DMS153 treated with DMSO at 0.1 percent for 48 hours (cell line): ENCODE data around the gene TNK1.
"Not testable (repeated sequence)": the region's sequence is repeated elsewhere in the genome, so short reads cannot be mapped to it uniquely, and the experiment has no call there.

Experiments used
- DNase-seq: peaks from one replicate; lab custom pipeline; 2025; ENCODE audit not compliant: unreplicated experiment; lab: John Stamatoyannopoulos, UW

TNK1 gene

GRCh38 chr17:7355053-7355452 is 25.8 kb upstream of the TNK1 start, which contains the start of gene TMEM95:
TSS of gene TMEM95 (plus strand) at chr17:7355156. CDS start at chr17:7355205, 49 bp downstream.
- DNase-seq: no peak

GRCh38 chr17:7355573-7355972 is 25.3 kb upstream of the TNK1 start:
- no peak for DNase-seq

DNA sequence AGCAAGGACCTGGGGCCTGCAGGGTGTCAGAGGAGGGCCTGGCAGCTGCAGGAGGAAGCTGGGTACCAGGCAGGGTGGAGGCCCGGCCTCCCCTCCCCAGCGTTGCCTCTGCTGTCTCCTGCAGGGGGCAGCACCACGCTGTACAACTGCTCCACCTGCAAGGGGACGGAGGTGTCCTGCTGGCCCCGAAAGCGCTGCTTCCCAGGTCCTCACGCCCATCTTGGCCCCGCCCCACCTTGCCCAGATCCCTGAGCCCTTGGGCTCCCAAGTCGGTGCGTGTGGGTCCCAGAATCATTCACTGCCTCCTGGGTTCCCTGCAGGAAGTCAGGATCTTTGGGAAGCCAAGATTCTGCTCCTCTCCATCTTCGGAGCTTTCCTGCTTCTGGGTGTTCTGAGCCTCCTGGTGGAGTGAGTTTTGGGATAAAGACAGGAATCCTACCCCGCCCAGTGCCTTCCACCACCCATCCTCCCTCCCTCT is 24.8 kb upstream of the TNK1 start:
- peak; percentile 23 for DNase-seq

DNA sequence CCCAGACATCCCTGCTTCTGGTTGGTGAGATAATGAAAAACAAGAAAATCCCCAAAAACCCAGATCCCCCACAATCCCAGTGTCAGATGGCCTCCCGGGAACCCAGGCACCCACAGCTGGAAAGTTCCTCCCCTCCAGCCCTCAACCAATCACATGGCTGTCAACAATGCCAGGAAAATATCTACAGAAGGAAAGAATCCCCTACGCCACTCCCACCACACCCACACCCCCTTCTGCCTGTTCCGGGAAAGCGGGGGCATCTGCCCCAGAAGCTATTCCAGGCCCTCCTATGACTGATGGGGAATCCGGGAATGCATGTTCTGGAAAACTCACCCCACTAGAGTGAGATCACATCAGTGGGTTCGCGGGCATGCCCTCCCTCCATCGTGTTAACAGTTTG is 24.1 kb upstream of the TNK1 start:
- DNase-seq: no peak

GRCh38 chr17:7357381-7357780 is 23.5 kb upstream of the TNK1 start:
- DNase-seq: no peak

GRCh38 chr17:7361906-7362305 is 19.0 kb upstream of the TNK1 start:
- DNase-seq: no peak

DNA sequence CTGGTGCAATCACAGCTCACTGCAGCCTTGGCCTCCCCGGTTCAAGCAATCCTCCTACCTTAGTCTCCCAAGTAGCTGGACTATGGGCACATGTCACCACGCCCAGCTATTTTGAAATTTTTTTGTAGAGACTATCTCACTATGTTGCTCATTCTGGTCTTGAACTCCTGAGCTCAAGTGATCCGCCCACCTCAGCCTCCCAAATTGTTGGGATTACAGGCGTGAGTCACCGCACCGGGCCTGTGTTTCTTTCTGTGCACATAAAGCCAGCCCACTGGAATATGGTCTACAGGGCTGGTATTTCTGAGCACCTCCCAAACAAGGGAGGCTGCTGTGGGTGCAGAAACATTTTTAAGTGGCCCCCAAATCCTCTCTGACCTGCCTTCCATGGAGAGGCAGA is 17.6 kb upstream of the TNK1 start:
- DNase-seq: no peak

DNA sequence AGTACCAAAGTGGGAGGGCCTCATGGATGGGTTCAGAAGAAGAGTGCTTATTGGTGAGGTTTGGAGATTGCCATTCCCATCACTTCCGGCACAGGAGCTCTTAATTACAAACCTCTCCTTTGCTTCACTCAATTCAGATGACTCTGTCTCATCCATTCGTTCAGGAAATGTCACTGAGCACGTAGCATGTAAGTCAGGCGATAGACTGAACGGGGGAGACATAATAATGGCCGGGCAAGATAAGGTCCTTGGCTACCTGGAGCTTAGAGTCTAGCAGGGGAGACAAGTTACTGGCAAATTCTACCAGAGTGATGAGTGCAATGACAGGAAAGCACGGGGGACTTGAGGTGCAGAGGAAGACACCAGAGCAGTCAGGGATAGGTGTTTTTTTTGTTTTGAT is 14.9 kb upstream of the TNK1 start:
- DNase-seq: not testable (repeated sequence)

GRCh38 chr17:7367083-7367482 is 13.8 kb upstream of the TNK1 start:
- no peak for DNase-seq

- DNase-seq: no peak
Measured at GRCh38 chr17:7367918-7368598, 12.8 kb upstream of the TNK1 start.

- not testable (repeated sequence) for DNase-seq
Measured at GRCh38 chr17:7368599-7368994, 12.3 kb upstream of the TNK1 start.

GRCh38 chr17:7369825-7370224 is 11.1 kb upstream of the TNK1 start:
- DNase-seq: no peak

DNA sequence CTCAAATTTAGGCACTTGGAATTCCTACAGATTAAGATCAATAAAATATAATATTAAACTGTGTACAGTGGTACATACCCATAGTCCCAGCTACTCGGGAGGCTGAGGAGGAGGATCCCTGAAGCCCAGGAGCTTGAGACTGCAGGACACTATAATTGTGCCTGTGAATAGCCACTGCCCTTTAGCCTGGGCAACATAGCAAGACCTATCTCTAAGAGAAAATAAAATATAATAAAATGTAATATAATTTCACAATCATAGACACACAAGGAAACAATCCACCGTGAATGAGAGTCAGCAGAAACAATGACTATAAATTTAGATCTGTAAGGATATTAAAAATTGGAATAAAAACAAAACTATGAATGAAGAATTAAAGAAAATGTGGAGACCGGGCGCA is 10.0 kb upstream of the TNK1 start:
- no peak for DNase-seq

DNA sequence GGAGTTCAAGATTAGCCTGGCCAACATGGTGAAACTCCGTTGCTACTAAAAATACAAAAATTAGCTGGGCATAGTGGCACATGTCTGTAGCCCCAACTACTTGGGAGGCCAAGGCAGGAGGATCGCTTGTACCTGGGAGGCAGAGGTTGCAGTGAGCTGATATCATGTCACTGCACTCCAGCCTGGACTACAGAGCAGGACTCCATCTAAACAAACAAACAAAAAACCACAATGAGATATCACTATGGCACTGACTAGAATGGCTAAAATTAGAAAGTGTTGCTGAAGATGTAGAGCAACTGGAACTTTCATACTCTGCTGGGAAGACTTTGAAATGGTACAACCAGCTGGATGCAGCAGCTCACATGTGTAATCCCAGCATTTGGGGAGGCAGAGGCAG is 6.5 kb upstream of the TNK1 start:
- no peak for DNase-seq

- DNase-seq: no peak
Measured at GRCh38 chr17:7379134-7379533, 1.8 kb upstream of the TNK1 start.

DNA sequence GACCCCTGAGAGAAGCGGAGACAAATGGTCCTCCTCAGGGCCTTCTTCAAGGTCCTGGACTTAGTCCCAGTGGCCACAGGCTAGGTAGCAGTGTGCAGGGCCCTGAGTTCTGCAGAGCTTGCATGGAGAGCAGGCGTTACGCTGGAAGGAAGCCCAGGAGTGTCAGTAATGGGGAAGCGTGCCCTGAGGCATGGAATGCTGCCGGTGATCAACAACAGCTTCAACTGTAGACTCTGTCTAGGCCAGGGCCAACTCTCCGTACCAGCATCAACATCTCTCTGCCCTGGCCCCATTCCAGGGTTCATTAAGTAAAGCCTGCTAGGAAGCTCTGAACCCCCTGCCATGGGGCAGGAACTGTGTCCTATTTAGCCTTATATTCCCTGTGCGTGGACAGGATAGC is 568 bp upstream of the TNK1 start:
- DNase-seq: no peak

DNA sequence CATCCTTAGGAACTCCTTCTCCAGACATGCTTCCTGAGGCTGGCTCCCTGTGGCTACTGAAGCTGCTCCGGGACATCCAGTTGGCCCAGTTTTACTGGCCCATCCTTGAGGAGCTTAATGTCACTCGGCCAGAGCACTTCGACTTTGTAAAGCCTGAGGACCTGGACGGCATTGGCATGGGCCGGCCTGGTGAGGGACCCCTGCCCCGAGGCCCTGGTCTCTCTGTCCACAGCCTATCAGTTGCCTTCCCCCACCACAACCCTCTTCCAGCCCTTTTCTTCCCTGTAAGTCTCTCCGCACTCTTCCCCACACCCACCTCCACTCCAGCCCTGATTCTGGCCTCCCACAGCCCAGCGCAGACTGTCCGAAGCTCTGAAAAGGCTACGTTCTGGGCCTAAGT is 2.0 kb downstream of the TNK1 start:
- DNase-seq: no peak

GRCh38 chr17:7383371-7383741 is 2.5 kb downstream of the TNK1 start:
- DNase-seq: no peak

GRCh38 chr17:7383742-7384488 is 3.0 kb downstream of the TNK1 start:
- DNase-seq: no peak

GRCh38 chr17:7384489-7385081 is 3.7 kb downstream of the TNK1 start:
- no peak for DNase-seq

DNA sequence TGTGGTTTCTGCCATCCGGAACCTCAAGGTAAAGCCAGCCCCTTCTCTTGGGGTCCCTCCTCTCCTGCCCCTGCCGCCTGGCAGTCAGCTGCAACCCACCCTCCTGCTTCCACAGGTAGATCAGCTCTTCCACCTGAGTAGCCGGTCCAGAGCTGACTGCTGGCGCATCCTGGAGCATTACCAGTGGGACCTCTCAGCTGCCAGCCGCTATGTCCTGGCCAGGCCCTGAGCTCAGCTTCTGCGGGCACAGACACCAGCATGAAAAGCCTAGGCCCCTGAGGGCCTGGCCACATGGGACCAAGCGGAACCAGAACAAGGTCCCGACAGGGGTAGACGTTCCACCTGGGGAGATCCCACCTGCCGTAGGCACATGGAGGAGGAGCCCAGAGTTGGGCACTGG is 8.0 kb downstream of the TNK1 start:
- no peak for DNase-seq
